ENCODE data around the gene NPY1R.

DNA sequence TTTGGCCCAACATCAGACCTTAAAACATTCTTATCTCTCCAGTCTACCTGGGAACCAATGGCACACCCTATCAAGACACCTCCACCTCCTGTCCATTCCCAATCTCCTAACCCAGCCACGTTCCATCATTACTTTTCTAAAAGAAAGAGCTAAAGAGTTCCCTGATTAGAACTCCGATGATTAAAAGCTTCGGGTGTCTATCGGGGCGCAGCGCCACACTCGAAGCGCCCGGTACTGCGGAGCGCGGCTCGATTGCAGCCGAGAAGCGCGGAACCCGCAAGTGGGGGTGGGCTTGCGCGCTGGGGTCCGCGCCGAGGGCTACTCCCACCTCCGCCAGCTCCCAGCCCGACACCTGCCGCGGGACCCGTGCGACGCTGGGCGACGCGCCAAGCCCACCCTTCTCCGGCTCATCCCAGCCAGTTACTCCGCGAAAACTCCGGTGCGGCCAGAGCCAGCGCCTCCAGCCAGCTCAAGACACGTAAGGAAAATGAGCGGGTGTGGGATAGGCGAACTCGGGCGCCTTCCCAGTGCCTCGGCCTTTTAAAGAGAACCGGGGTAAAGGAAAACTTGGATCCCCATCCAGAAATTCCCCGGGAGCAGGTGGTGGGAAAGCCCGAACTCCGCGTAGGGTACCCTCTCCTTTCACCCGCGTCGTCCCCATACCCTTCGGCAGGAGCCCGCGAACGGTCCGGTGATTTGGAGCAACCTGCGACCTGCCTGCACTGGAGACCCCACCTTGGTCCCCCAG is 593 bp downstream of the NPY1R start:
- TF ChIP-seq, protein P1, sequence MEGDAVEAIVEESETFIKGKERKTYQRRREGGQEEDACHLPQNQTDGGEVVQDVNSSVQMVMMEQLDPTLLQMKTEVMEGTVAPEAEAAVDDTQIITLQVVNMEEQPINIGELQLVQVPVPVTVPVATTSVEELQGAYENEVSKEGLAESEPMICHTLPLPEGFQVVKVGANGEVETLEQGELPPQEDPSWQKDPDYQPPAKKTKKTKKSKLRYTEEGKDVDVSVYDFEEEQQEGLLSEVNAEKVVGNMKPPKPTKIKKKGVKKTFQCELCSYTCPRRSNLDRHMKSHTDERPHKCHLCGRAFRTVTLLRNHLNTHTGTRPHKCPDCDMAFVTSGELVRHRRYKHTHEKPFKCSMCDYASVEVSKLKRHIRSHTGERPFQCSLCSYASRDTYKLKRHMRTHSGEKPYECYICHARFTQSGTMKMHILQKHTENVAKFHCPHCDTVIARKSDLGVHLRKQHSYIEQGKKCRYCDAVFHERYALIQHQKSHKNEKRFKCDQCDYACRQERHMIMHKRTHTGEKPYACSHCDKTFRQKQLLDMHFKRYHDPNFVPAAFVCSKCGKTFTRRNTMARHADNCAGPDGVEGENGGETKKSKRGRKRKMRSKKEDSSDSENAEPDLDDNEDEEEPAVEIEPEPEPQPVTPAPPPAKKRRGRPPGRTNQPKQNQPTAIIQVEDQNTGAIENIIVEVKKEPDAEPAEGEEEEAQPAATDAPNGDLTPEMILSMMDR (IDR thresholded peaks at IDR 0.05) = no peak
- no peak for TF ChIP-seq POLR2A (IDR thresholded peaks at IDR 0.05)

All from testis (tissue), 2 donors.